ENCODE measurements around the gene DIPK1B.

- no peak for TF ChIP-seq CTCF (IDR thresholded peaks at IDR 0.05)
- TF ChIP-seq POLR2A (IDR thresholded peaks at IDR 0.05), result no peak
These were observed 52.0 kb downstream of the DIPK1B start, which contains the start of gene LCN15 for GRCh38 chr9:136764301-136764891.
